Naive thymus-derived CD4-positive, alpha-beta T cell (primary cell): Measurements from ENCODE around the gene ATP4A. TPM values are rescaled to one million over a fixed set of nuclear protein-coding genes. Genes with fewer than 3 reads are reported as not detected.
A peak's percentile ranks its signal among the peaks of the same experiment; 100 is the strongest.

Source experiments
- ATAC-seq: fragments of 150-1000 bp; cut with Tn5 transposase; 2 replicates; pipeline ENCODE4 v1.10.0; 2021; ENCODE audit warnings: mild to moderate bottlenecking, moderate library complexity
- CTCF ChIA-PET: fragments of 350-600 bp; sonication (Branson Sonifier 250); formaldehyde crosslinking; loops from one replicate; lab custom pipeline; 2021; ENCODE audit warnings: antibody characterized with exemption; lab: Charles Lee
- POLR2A ChIA-PET: fragments of 350-600 bp; sonication (Branson Sonifier 250); formaldehyde crosslinking; loops from one replicate; lab custom pipeline; 2021; ENCODE audit warnings: antibody characterized with exemption, inconsistent platforms; lab: Charles Lee
- DNase-seq, 9 donors: peaks; one replicate each; pipeline versions ENCODE4 v3.0.0 to v3.0.0-alpha.2; 2020 to 2022; ENCODE audit warnings: mixed read lengths in 1 of 9
- H3K27ac ChIP-seq: one replicate; pipeline ENCODE4 v1.7.0; 2013; ENCODE audit warnings: mild to moderate bottlenecking, low read depth, low read length, moderate library complexity
- H3K27me3 ChIP-seq, 2 donors: one replicate each; pipeline ENCODE4 v1.7.0; 2013; ENCODE audit warnings: low read length in 2 of 2, mild to moderate bottlenecking in 2 of 2, moderate library complexity in 2 of 2; ENCODE audit not compliant: control insufficient read depth in 2 of 2, insufficient read depth in 2 of 2
- H3K36me3 ChIP-seq, 3 experiments: 1 replicate in 2 of 3; 2 replicates in 1 of 3; pipeline ENCODE4 v1.7.0; 2013; ENCODE audit warnings: low read length in 3 of 3, mild to moderate bottlenecking in 3 of 3, moderate library complexity in 1 of 3; ENCODE audit not compliant: insufficient read depth in 3 of 3, control insufficient read depth in 2 of 3
- H3K4me1 ChIP-seq, 2 donors: one replicate each; pipeline ENCODE4 v1.7.0; 2013; ENCODE audit warnings: low read length in 2 of 2, mild to moderate bottlenecking in 2 of 2, moderate library complexity in 1 of 2; ENCODE audit not compliant: control insufficient read depth in 2 of 2, insufficient read depth in 2 of 2
- H3K4me3 ChIP-seq: 2 replicates; pipeline ENCODE4 v1.7.0; 2013; ENCODE audit warnings: mild to moderate bottlenecking, low read length
- H3K9me3 ChIP-seq, 3 experiments: 1 replicate in 2 of 3; 2 replicates in 1 of 3; pipeline ENCODE4 v1.7.0; 2013; ENCODE audit warnings: low read length in 3 of 3; ENCODE audit not compliant: control insufficient read depth in 2 of 3
- H3K27ac Mint-ChIP-seq, 9 donors: one replicate each; pipeline ENCODE4 v1.8.0; 2020 to 2022; ENCODE audit warnings: mixed read lengths in 9 of 9, mild to moderate bottlenecking in 8 of 9, moderate library complexity in 5 of 9, inconsistent platforms in 2 of 9
- H3K27me3 Mint-ChIP-seq, 5 donors: one replicate each; pipeline ENCODE4 v1.8.0; 2021 to 2022; ENCODE audit warnings: mixed read lengths in 5 of 5, mild to moderate bottlenecking in 1 of 5
- H3K36me3 Mint-ChIP-seq, 5 donors: one replicate each; pipeline ENCODE4 v1.8.0; 2020 to 2022; ENCODE audit warnings: mixed read lengths in 5 of 5, mild to moderate bottlenecking in 3 of 5, inconsistent platforms in 1 of 5
- H3K4me1 Mint-ChIP-seq, 7 donors: one replicate each; pipeline ENCODE4 v1.8.0; 2020 to 2022; ENCODE audit warnings: mixed read lengths in 7 of 7, mild to moderate bottlenecking in 3 of 7, inconsistent platforms in 1 of 7
- H3K4me3 Mint-ChIP-seq, 10 donors: one replicate each; pipeline ENCODE4 v1.8.0; 2020 to 2022; ENCODE audit warnings: mild to moderate bottlenecking in 10 of 10, mixed read lengths in 10 of 10, moderate library complexity in 6 of 10, inconsistent platforms in 2 of 10
- H3K9me3 Mint-ChIP-seq, 11 donors: one replicate each; pipeline ENCODE4 v1.8.0; 2020 to 2022; ENCODE audit warnings: mixed read lengths in 11 of 11, mild to moderate bottlenecking in 4 of 11, inconsistent platforms in 1 of 11, moderate library complexity in 1 of 11
- intact Hi-C, 2 donors: fragments of 100-400 bp; cut with micrococcal nuclease; formaldehyde crosslinking; loops; one replicate each; pipeline ENCODE4 v1.15.1; 2023
- polyA plus RNA-seq, 2 donors: library from polyadenylated mRNA; unstranded; fragments of 300-500 nt; fragmentation: Illumina TruSeq; gene quantifications; one replicate each; pipeline ENCODE4 v1.2.3, GENCODE V29; 2021
- total RNA-seq, 6 experiments: library from RNA in 5 of 6; stranded (reverse) in 5 of 6; gene quantifications; 1 replicate in 5 of 6; 2 replicates in 1 of 6; pipeline ENCODE4 v1.2.3 and lab custom pipeline; 2021 to 2026

Gene ATP4A
- total and polyA plus RNA-seq, 7 experiments from 2014 or later = not detected

GRCh38 chr19:35517342-35517741 is 46.1 kb downstream of the ATP4A start:
- ATAC-seq = no peak
- CTCF ChIA-PET = no interaction called here
- H3K4me3 Mint-ChIP-seq = no peak overlapping the region

GRCh38 chr19:35516310-35516709 is 47.1 kb downstream of the ATP4A start:
- H3K4me3 Mint-ChIP-seq = no peak overlapping the region
- peaks cover 0 to 34% (median 22%) of the 10 kb centered on the region in 5 donors for H3K27me3 Mint-ChIP-seq
- H3K9me3 ChIP-seq = no peaks in the 10 kb centered on the region
- H3K4me1 Mint-ChIP-seq = peaks cover 0 to 5% (median 0%) of the 10 kb centered on the region in 7 donors
- ATAC-seq (no peak), DNase-seq (no peak)
- CTCF ChIA-PET = no interaction called here
- intact Hi-C loops = no loop called here
- no peaks in the 10 kb centered on the region for H3K36me3 ChIP-seq
- H3K4me3 ChIP-seq = no peak overlapping the region
- H3K27ac Mint-ChIP-seq = no peak overlapping the region
- H3K4me1 ChIP-seq = no peaks in the 10 kb centered on the region
- no peaks in the 10 kb centered on the region for H3K27me3 ChIP-seq
- POLR2A ChIA-PET = interaction anchor here (0.6 kb wide), 1 partner anchor 1314 kb away, joined by 3 read pairs; no protein-coding TSS in a partner anchor
- no peaks in the 10 kb centered on the region for H3K36me3 Mint-ChIP-seq
- H3K27ac ChIP-seq = no peak overlapping the region
- no peaks in the 10 kb centered on the region for H3K9me3 Mint-ChIP-seq

More at GRCh38 chr19:35517342-35517741, 46.1 kb downstream of the ATP4A start:
- Mint-ChIP-seq H3K36me3 (no peaks in the 10 kb centered on the region), H3K27me3 (peaks cover 0 to 25% (median 19%) of the 10 kb centered on the region in 5 donors), H3K9me3 (no peaks in the 10 kb centered on the region), H3K4me1 (peaks cover 0 to 5% (median 0%) of the 10 kb centered on the region in 7 donors), H3K27ac (no peak overlapping the region)
- Histone ChIP-seq H3K4me1 (no peaks in the 10 kb centered on the region), H3K4me3 (no peak overlapping the region), H3K9me3 (no peaks in the 10 kb centered on the region), H3K27ac (no peak overlapping the region), H3K27me3 (no peaks in the 10 kb centered on the region), H3K36me3 (no peaks in the 10 kb centered on the region)
- intact Hi-C loops = no loop called here
- POLR2A ChIA-PET = no interaction called here
- DNase-seq = no peak

- intact Hi-C loops = no loop called here
- Mint-ChIP-seq H3K4me1 (peaks cover 7 to 13% (median 11%) of the 10 kb centered on the region in 7 donors), H3K27ac (no peak overlapping the region), H3K9me3 (no peaks in the 10 kb centered on the region), H3K27me3 (peaks cover 0 to 46% (median 22%) of the 10 kb centered on the region in 5 donors), H3K36me3 (no peaks in the 10 kb centered on the region), H3K4me3 (no peak overlapping the region)
- Histone ChIP-seq H3K4me3 (no peak overlapping the region), H3K27ac (no peak overlapping the region), H3K27me3 (peaks cover 0 to 4% of the 10 kb centered on the region in 2 donors), H3K36me3 (no peaks in the 10 kb centered on the region), H3K4me1 (peaks cover 10 to 15% of the 10 kb centered on the region in 2 donors), H3K9me3 (no peaks in the 10 kb centered on the region)
- ChIA-PET CTCF (no interaction called here), POLR2A (no interaction called here)
- no peak for ATAC-seq
- no peak for DNase-seq
Measured at GRCh38 chr19:35514282-35514809, 49.1 kb downstream of the ATP4A start.

- Histone ChIP-seq H3K27ac (no peak within 1 kb of the TSS), H3K4me1 (peaks cover 12 to 17% of the 10 kb centered on the region in 2 donors), H3K9me3 (no peaks in the 10 kb centered on the region), H3K36me3 (no peaks in the 10 kb centered on the region), H3K4me3 (no peak within 1 kb of the TSS), H3K27me3 (peaks cover 0 to 4% of the 10 kb centered on the region in 2 donors)
- no peak for DNase-seq
- Mint-ChIP-seq H3K36me3 (no peaks in the 10 kb centered on the region), H3K4me3 (no peak within 1 kb of the TSS), H3K4me1 (peaks cover 9 to 18% (median 14%) of the 10 kb centered on the region in 7 donors), H3K27ac (no peak within 1 kb of the TSS), H3K9me3 (no peaks in the 10 kb centered on the region), H3K27me3 (peaks cover 0 to 52% (median 22%) of the 10 kb centered on the region in 5 donors)
- ChIA-PET CTCF (no interaction called here), POLR2A (no interaction called here)
- ATAC-seq = no peak
- intact Hi-C loops = no loop called here
Measured at GRCh38 chr19:35513628-35514281, 49.7 kb downstream of the ATP4A start, which contains the start of gene DMKN. DMKN (minus strand) TSS chr19:35513649; CDS start chr19:35513475, 174 bp downstream.

- Histone ChIP-seq H3K9me3 (no peaks in the 10 kb centered on the region), H3K27me3 (peaks cover 0 to 4% of the 10 kb centered on the region in 2 donors), H3K4me1 (peaks cover 12 to 17% of the 10 kb centered on the region in 2 donors), H3K36me3 (no peaks in the 10 kb centered on the region), H3K27ac (no peak overlapping the region), H3K4me3 (no peak overlapping the region)
- Mint-ChIP-seq H3K4me1 (peaks cover 9 to 21% (median 15%) of the 10 kb centered on the region in 7 donors), H3K27ac (no peak overlapping the region), H3K9me3 (no peaks in the 10 kb centered on the region), H3K4me3 (no peak overlapping the region), H3K36me3 (no peaks in the 10 kb centered on the region), H3K27me3 (peaks cover 0 to 56% (median 22%) of the 10 kb centered on the region in 5 donors)
- intact Hi-C loops = no loop called here
- CTCF ChIA-PET = no interaction called here
- ATAC-seq (no peak), DNase-seq (no peak)
- POLR2A ChIA-PET = no interaction called here
Measured at GRCh38 chr19:35512831-35513627, 50.4 kb downstream of the ATP4A start.

GRCh38 chr19:35511337-35511736 is 52.1 kb downstream of the ATP4A start:
- intact Hi-C loops = no loop called here
- no peak overlapping the region for H3K27ac Mint-ChIP-seq

More at GRCh38 chr19:35511337-35511736, 52.1 kb downstream of the ATP4A start:
- Mint-ChIP-seq H3K27me3 (peaks cover 0 to 64% (median 14%) of the 10 kb centered on the region in 5 donors), H3K36me3 (no peaks in the 10 kb centered on the region), H3K9me3 (no peaks in the 10 kb centered on the region), H3K4me1 (peaks cover 9 to 21% (median 15%) of the 10 kb centered on the region in 7 donors), H3K4me3 (peak overlapping the region in 1 of 10 donors; percentile 25)
- no peak for ATAC-seq
- no peak overlapping the region for H3K27ac ChIP-seq
- CTCF ChIA-PET = interaction anchor here (0.5 to 2.0 kb wide), 5 partner anchors 9 to 191 kb away, joined by 4 to 7 read pairs (median 6); no protein-coding TSS in a partner anchor
- H3K9me3 ChIP-seq = no peaks in the 10 kb centered on the region
- H3K4me1 ChIP-seq = peaks cover 12 to 17% of the 10 kb centered on the region in 2 donors
- H3K4me3 ChIP-seq = no peak overlapping the region
- H3K27me3 ChIP-seq = peaks cover 0 to 4% of the 10 kb centered on the region in 2 donors
- no peaks in the 10 kb centered on the region for H3K36me3 ChIP-seq
- POLR2A ChIA-PET = no interaction called here
- no peak for DNase-seq
